ENCODE measurements around the gene POLR2B.
"Not testable (repeated sequence)": the region's sequence is repeated elsewhere in the genome, so short reads cannot be mapped to it uniquely, and the experiment has no call there.

Gene POLR2B

DNA sequence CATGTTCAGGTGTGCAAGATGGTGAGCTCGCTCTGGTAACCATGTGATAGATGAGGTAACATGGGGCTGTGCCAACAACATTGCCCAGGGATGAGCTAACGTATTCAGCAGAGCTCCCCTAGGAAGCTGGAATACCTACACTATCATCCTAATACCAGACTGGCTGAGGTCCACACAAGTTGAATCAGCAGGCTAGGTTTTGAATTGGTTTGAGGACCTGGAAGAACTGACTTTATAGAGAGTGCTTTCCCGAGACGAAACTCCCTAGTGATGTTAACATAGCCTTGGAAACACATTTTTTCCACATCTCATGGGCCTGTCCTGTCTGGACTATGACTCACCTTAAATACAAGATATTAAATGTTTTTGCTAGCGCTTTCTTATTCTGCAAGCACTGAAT, 74.8 kb downstream of the POLR2B start:
- no peak for DNase-seq (ENCODE audit: low read depth, low spot score)

DNA sequence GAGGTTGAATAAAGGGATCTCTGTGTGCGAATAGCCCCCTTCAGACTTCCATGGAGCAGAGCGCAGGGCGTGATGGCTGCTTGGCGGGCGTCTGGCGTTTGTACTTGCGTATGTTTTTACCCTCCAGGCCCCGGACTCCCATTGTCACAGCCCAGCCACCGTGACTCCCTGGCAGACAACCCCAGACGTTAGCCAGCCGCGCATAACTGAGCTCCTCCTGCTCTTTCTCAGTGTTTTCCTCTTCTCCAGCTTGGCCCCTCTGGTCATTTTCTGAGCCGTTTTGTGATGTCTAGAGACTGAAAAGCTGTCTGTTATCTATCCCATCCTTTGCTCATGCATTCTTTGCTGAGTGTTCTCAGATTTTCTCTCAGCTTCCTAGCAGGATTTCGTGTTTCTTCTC, 77.2 kb downstream of the POLR2B start:
- DNase-seq (ENCODE audit: low read depth, low spot score): no peak

DNA sequence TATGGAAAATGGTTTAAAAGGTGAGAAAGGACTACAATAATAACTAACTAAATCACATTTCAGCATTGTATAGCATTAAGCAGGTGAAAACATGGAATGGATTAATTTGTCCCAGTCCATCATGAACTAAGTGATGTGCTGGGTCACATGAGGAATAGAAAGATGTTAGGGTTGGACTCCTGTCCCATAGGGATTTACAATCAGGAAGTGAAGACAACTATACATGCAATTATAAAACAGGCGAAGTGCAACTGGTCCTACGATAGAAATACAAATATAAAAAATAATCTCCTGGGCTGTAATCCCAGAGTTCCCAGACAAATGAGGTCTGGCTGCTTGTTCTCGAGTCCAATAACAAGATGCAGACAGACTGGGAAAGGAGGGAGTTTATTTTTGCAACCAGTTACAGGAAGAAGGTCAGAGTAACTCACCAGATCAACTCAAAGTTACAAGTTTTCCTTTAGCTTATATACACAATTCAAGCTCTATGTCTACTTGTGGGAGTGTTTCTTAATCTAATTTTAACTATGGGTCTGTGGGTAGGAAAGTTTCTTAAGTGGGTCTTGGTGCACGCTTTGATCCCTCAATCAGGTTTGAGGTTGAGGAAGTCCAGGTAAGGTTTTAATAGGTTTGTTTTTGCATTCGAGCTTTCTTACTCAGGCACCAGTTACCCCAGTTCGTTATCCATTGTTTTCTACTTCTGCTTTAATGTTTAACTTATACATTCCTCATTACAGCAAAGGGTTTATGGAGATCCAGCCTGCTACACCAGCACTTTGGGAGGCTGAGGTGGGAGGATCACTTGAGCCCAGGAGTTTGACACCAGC, 81.4 kb downstream of the POLR2B start:
- no peak for DNase-seq (ENCODE audit: low read depth, low spot score)

GRCh38 chr4:57060717-57061067, 82.0 kb downstream of the POLR2B start:
- DNase-seq (ENCODE audit: low read depth, low spot score): not testable (repeated sequence)

DNA sequence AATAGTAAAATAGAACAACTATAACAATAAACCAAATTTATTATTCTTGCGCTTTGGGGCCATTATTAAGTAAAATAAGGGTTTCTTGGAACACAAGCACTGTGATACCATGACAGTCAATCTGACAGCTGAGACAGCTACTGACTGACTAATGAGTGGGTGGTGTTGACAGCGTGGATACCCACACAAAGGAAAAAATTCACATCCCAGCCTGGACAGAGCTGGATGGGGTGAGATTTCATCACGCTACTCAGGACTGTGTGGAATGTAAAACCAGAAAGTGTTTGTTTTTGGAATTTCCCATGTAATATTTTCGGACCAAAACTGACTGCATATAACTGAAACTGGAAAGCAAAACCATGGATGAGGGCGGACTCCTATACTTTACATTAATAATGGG, 82.7 kb downstream of the POLR2B start:
- no peak for DNase-seq (ENCODE audit: low read depth, low spot score)

DNA sequence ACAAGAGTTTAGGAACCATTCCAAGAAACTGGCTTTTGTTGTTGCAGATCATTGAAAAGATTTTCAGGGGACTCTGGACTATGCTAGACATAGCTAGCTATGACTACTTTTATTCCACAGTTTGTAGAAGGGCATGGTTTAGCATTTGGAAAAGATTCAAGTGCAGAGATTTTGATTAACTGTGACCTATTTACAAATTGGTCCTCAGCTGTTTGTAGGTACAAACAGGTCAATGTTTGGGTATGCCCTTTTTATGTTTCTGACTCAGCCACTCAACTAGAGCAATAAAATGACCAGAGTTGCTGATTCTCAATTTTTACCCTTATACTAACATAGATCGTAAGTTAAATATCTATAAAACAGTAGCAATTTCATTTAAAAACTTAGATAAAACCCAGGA, 84.8 kb downstream of the POLR2B start:
- DNase-seq (ENCODE audit: low read depth, low spot score): no peak

- no peak for DNase-seq (ENCODE audit: low read depth, low spot score)
These were observed 85.4 kb downstream of the POLR2B start for GRCh38 chr4:57064120-57064519.

DNA sequence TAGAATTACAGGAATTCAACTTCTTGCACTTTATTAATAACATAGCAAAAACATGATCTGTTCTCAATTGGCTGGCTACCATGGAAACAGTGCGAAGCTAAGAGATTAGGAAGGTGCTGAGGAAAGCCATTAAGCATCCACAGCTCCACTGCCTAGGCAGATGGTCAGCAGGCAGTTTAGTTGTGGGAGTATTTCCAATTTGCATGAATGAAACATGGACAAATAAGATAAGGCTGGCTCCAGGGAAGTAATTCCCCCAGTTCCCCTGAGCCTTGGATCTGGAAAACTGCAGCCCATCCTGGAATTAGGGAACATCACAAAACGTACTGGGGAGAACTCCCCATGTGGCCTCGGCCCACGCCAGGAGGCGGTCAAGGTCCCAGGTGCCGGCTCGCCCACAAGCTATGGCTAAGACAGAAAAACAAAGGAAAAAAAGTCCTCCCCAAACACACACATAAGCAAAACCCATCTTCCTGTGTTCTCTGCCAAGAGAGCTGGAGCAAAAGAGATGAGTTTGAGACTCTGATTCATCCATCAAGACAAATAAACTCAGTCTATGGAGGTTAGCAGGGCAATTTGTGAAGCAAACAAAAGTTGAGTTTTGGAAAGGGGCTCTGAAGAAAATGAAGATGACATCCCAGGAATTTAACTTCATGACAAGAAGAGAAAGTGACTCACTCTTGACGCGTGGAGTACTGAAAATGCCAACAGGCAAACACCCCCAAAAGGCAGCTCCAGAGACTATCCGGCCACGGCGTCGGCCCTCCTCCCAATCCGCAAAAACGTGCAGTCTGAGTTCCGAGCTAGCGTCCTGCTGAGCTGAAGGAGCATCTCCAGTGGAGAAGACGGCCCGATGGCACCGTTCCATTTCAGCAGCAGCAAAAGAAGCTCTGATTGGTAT, 86.4 kb downstream of the POLR2B start:
- DNase-seq (ENCODE audit: low read depth, low spot score): no peak

DNA sequence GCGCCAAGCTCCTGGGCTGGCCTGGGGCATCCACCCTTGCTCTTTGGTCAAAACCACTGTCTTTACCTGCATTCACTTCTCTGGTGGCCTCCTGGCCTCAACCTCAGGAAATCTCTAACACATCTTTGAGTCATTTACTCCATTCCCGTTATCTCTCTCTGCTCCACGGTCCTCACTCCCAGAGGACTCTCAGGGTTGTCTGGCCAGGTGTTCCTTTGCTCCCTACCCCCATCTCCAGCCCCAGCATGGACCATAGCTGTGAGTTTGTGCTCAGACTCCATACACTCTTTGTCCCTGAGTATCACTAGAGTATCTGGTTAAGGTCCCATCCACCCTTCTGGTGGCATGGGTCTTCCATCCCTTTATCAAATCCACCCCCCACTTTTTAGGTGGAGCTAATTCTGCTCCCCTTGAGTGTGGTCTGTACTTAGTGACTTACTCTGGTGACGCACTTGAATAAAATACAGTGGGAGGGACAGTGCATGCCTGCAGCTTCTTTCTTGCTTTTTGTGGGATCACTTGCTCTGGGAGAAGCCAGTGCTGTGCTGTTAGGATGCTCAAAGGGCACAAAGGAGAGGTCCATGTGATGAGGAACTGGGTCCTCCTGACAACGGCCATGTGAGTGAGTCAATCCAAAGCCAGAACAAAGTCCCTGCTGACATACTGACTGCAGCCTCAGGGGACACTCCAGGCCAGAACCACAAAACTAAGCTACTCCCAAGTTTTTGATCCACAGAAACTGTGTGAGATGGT, 87.2 kb downstream of the POLR2B start:
- no peak for DNase-seq (ENCODE audit: low read depth, low spot score)

DNA sequence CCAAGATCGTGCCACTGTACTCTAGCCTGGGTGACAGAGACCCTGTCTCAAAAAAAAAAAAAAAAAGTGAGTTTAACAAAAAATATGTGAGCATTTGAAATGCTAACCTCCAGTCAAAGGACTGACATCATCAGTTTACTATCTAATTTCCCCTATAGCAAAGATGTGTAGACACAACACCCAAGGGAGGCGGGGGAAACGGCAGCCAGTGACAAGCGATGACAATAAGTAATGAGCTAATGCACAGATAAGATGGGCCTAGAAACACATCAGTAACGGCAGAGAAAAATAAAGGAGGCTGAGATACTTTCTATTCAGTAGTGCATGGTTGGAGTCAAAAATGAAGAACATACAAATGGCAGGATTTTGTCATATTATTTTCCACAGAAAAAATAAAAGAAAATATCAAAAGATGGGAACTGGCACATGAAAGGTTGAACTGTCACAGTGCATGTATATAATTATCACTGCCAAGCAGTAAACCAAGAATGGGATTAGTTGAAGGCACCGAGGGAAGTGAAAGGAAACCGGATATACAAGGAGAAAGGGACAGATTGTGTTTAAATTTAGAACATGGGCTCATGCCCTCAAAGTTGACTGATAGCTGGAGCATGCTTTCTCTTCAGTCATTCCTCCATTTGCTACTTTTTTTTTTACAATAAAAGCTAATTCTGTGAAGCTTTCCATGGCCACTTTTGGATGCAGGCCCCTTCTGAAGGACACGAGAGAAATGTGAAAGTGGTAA, 89.7 kb downstream of the POLR2B start:
- no peak for DNase-seq (ENCODE audit: low read depth, low spot score)

- DNase-seq (ENCODE audit: low read depth, low spot score): no peak
These were observed 91.8 kb downstream of the POLR2B start for GRCh38 chr4:57070461-57070860.

DNA sequence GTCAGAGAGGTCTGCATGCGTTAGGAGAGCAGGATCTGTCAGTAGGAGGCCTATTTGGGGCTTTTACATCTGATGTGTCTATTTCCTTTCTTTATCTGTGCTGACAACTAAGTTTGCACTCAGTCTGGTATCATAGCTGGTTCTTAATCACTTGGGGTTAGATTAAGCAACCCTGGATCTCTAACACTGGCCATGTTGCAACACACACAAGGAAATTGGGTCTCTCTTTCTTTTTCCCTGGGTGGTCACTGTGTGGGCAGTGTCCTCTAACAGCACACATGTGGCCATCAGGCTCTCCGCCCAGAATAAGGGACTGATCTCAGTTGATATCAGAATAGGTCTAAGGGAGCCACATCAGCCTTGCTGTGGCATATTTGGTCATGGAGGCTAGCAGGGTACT, 92.6 kb downstream of the POLR2B start:
- no peak for DNase-seq (ENCODE audit: low read depth, low spot score)

- DNase-seq (ENCODE audit: low read depth, low spot score): no peak
These were observed 94.9 kb downstream of the POLR2B start for GRCh38 chr4:57073559-57073958.

DNA sequence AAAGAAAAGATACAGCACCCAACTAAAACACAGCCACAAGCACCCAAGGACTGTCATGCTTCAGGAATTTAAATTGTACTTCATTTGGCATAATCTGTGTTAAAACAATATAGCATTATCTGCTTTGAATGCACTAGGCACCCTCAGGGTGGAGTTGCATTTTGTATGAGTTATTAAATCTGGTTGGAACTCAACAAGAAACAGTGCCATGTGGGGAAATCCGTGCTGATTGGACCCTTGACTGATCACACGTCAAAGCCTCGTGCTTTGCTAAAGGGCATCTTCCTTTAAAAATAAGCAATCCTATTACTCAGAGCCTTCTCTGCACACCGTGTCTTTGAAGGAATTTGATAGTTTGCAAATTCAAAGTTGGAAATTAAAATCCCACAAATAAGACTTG, 96.0 kb downstream of the POLR2B start:
- no peak for DNase-seq (ENCODE audit: low read depth, low spot score)

DNA sequence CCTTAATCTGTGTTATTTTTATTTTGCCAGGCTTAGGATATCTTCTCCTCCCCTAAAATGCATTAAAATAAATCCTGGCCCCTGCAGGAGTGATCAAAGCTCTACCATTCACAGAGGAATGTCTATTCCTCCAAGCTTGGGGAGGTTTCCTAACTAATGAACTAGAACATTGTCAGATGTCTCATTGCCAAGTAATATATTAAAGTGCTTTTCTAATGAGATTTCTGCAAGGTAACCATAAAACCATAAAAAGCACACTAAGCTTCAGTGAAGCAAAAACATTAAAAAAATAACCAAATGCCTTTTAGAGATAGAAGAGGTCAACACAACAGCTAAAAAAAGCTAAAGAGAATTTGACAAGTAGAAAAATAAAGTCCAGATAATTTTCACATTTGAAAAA, 96.7 kb downstream of the POLR2B start:
- no peak for DNase-seq (ENCODE audit: low read depth, low spot score)

GRCh38 chr4:57076646-57077045, 98.0 kb downstream of the POLR2B start:
- DNase-seq (ENCODE audit: low read depth, low spot score): no peak

DNA sequence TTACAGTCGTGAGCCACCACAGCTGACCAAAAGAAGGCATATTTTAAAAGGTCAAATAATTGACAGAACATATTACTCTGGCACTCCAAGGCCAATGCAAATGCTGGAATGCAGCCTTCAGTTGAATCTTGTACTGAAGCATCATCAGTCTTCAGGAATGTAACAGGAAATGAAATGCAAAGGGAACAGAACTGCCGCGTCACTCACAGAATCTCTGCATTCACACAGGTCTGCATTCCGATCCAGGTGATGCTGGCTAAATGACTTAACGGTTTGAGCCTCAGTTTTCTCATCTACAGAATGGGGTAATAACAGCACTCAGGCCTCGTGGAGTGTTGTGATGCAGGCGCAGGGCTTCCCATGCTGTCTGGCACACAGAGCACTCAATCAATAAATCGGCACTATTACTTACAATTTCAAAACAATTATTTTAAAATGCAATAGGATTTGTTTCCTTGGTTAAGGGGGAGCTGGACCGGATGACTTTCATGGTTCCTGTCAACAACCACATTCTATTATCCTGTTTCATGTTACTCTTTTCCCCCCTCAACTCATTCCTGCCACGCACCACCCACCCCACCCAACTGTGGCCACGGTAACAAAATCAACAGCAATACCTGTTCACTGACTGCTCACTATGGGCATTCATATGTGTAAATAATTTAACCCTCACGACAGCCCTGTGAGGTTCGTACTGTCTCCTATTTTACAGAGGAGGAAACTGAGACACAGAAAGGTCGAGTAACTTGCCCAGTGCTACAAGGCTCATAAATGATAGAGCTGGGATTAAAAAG, 99.1 kb downstream of the POLR2B start:
- DNase-seq (ENCODE audit: low read depth, low spot score): no peak

GRCh38 chr4:57078685-57079521, 100.2 kb downstream of the POLR2B start:
- DNase-seq (ENCODE audit: low read depth, low spot score): no peak
